OCI-LY7 (cell line): ENCODE data around the gene AFG1L. TPM values are rescaled to one million over a fixed set of nuclear protein-coding genes. Genes with fewer than 3 reads are reported as not detected.

Experiments used
- BruUV-seq: library from RNA; stranded (reverse); fragments of 400-500 nt; replicated peaks from 2 replicates; lab custom pipeline; 2021; lab: Mats Ljungman, UMichigan
- CTCF ChIA-PET: fragments of 300-600 bp; sonication (Branson Sonifier 250); formaldehyde crosslinking; loops from one replicate; lab custom pipeline; 2022; ENCODE audit warnings: antibody characterized with exemption; ENCODE audit not compliant: unreplicated experiment; lab: Charles Lee
- POLR2A ChIA-PET: fragments of 300-600 bp; sonication (Branson Sonifier 250); formaldehyde crosslinking; loops from one replicate; lab custom pipeline; 2022; ENCODE audit warnings: antibody characterized with exemption; lab: Charles Lee
- DNase-seq: peaks from one replicate; pipeline ENCODE4 v3.0.0-alpha.2; 2015; ENCODE audit warnings: low spot score
- H2AFZ ChIP-seq: fragments of 200-600 bp; sonication (generic), shearing (Covaris generic); 2 replicates; pipeline ENCODE4 v1.6.1; 2014; ENCODE audit warnings: mild to moderate bottlenecking, antibody characterized with exemption, low read length, moderate library complexity
- H3K27ac ChIP-seq: fragments of 200-600 bp; sonication (generic); 2 replicates; pipeline ENCODE4 v1.5.1; 2014; ENCODE audit warnings: mixed run types, low read depth, mild to moderate bottlenecking, moderate library complexity, low read length, inconsistent platforms; ENCODE audit not compliant: poor library complexity, severe bottlenecking
- H3K36me3 ChIP-seq: fragments of 200-600 bp; sonication (generic); 2 replicates; pipeline ENCODE4 v1.6.1; 2014; ENCODE audit warnings: mild to moderate bottlenecking, antibody characterized with exemption, low read length, moderate library complexity, mixed read lengths; ENCODE audit not compliant: insufficient read depth
- H3K4me1 ChIP-seq: fragments of 200-600 bp; sonication (generic); 2 replicates; pipeline ENCODE4 v1.5.1; 2014; ENCODE audit warnings: mild to moderate bottlenecking, low read length; ENCODE audit not compliant: insufficient read depth, poor library complexity, severe bottlenecking
- H3K4me2 ChIP-seq: fragments of 200-600 bp; sonication (generic); 2 replicates; pipeline ENCODE4 v1.6.1; 2014; ENCODE audit warnings: mild to moderate bottlenecking, low read length
- H3K4me3 ChIP-seq: fragments of 200-600 bp; sonication (generic); 2 replicates; pipeline ENCODE4 v1.5.1; 2014; ENCODE audit warnings: mild to moderate bottlenecking, low read depth, low read length; ENCODE audit not compliant: poor library complexity, severe bottlenecking
- H3K79me2 ChIP-seq: fragments of 200-600 bp; sonication (generic); 2 replicates; pipeline ENCODE4 v1.6.1; 2016; ENCODE audit warnings: low read depth, mild to moderate bottlenecking, low read length, moderate library complexity, mixed read lengths; ENCODE audit not compliant: insufficient read depth
- H3K9me2 ChIP-seq: fragments of 200-600 bp; sonication (generic); 2 replicates; pipeline ENCODE4 v1.6.1; 2016; ENCODE audit warnings: mild to moderate bottlenecking, low read length, mixed read lengths; ENCODE audit not compliant: insufficient read depth
- H3K9me3 ChIP-seq: fragments of 200-600 bp; sonication (generic); 2 replicates; pipeline ENCODE4 v1.6.1; 2014; ENCODE audit warnings: mild to moderate bottlenecking, mixed run types, low read length, mixed read lengths
- H4K20me1 ChIP-seq: fragments of 200-600 bp; sonication (generic); 2 replicates; pipeline ENCODE4 v1.6.1; 2014; ENCODE audit warnings: mild to moderate bottlenecking, antibody characterized with exemption, low read length, moderate library complexity, mixed read lengths; ENCODE audit not compliant: insufficient read depth
- EZH2phosphoT487 ChIP-seq: fragments of 200-600 bp; sonication (generic); IDR thresholded peaks from 2 replicates; pipeline ENCODE4 v1.6.1; 2018; ENCODE audit warnings: low read depth, borderline replicate concordance, mild to moderate bottlenecking, mixed run types, antibody characterized with exemption, low read length, moderate library complexity, mixed read lengths
- intact Hi-C: fragments of 100-400 bp; cut with micrococcal nuclease; formaldehyde crosslinking; loops from one replicate; pipeline ENCODE4 v1.10.0; 2022; ENCODE audit not compliant: unreplicated experiment
- total RNA-seq, 2 experiments: library from RNA; depleted of rRNA in 1 of 2; stranded (reverse); fragments of >200 nt in 1 of 2; shearing (Covaris generic) in 1 of 2; gene quantifications; 2 replicates each; pipeline ENCODE4 v1.2.3, GENCODE V29; 2014 to 2022
- TF ChIP-seq, protein P1 (sequence below): fragments of 200-600 bp; sonication (generic); conservative IDR thresholded peaks from 2 replicates; pipeline ENCODE4 v1.5.1; 2014; ENCODE audit warnings: mild to moderate bottlenecking, antibody characterized with exemption, low read length, moderate library complexity, mixed read lengths

Gene AFG1L
- total RNA-seq, 2 experiments from 2014 or later, result 8.9 to 9.0 TPM

DNA sequence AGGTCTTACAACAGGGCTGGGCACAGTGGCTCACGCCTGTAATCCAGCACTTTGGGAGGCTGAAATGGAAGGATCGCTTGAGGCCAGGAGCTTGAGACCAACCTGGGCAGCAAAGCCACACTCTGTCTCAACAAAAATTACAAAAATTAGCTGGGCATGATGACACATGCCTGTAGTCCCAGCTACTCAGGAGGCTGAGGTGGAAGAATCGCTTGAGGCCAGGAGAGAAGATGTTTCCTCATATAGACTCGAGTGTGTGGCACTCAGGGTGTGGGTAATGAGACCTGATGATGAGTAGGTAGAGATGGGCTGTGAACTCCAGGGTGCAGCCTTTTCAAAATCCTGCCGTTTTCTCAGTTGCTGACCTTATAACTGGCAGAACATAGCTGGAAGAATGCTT is 140.5 kb downstream of the AFG1L start:
- H3K36me3 ChIP-seq, result no peaks in the 10 kb centered on the region
- no peaks in the 10 kb centered on the region for H3K4me1 ChIP-seq
- H2AFZ ChIP-seq, result no peak overlapping the region
- no peaks in the 10 kb centered on the region for H3K9me3 ChIP-seq
- no peaks in the 10 kb centered on the region for H3K79me2 ChIP-seq
- no peak overlapping the region for H3K27ac ChIP-seq
- TF ChIP-seq, protein P1, sequence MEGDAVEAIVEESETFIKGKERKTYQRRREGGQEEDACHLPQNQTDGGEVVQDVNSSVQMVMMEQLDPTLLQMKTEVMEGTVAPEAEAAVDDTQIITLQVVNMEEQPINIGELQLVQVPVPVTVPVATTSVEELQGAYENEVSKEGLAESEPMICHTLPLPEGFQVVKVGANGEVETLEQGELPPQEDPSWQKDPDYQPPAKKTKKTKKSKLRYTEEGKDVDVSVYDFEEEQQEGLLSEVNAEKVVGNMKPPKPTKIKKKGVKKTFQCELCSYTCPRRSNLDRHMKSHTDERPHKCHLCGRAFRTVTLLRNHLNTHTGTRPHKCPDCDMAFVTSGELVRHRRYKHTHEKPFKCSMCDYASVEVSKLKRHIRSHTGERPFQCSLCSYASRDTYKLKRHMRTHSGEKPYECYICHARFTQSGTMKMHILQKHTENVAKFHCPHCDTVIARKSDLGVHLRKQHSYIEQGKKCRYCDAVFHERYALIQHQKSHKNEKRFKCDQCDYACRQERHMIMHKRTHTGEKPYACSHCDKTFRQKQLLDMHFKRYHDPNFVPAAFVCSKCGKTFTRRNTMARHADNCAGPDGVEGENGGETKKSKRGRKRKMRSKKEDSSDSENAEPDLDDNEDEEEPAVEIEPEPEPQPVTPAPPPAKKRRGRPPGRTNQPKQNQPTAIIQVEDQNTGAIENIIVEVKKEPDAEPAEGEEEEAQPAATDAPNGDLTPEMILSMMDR, result no peak
- no peak for TF ChIP-seq EZH2phosphoT487
- intact Hi-C loops, result no loop called here
- H3K9me2 ChIP-seq, result no peaks in the 10 kb centered on the region
- H3K4me3 ChIP-seq, result no peak overlapping the region
- H4K20me1 ChIP-seq, result no peaks in the 10 kb centered on the region
- BruUV-seq, result no TSS peak
- ChIA-PET POLR2A (interaction anchor here (0.5 to 2.0 kb wide), 3 partner anchors 10 to 33 kb away, joined by 3 to 5 read pairs (median 3); no protein-coding TSS in a partner anchor), CTCF (no interaction called here)
- H3K4me2 ChIP-seq, result no peak overlapping the region
- DNase-seq, result no peak

DNA sequence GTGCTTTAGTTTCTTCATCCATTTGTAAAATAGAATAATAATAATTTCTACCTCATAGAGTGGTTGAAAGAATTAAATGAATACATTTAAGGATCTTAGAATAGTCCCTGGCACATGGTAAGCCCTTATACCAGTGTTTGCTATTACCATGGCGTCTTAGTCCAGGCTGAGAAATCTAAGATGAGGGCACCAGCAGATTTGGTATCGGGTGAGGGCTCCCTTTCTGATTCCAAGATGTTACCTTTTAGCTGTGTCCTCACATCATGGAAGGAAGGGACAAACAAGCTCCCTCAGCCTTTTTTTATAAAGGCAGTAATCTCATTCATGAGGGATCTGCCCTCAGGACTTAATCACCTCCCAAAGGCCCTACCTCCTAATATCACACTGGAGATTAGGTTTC is 141.9 kb downstream of the AFG1L start:
- Histone ChIP-seq H3K4me2 (no peak overlapping the region), H3K9me2 (no peaks in the 10 kb centered on the region), H3K36me3 (no peaks in the 10 kb centered on the region), H3K9me3 (no peaks in the 10 kb centered on the region), H3K27ac (no peak overlapping the region), H2AFZ (no peak overlapping the region), H3K4me1 (no peaks in the 10 kb centered on the region), H3K4me3 (no peak overlapping the region), H4K20me1 (no peaks in the 10 kb centered on the region), H3K79me2 (no peaks in the 10 kb centered on the region)
- no peak for DNase-seq
- ChIA-PET POLR2A (interaction anchor here (0.8 to 2.0 kb wide), 3 partner anchors 8 to 56 kb away, joined by 3 to 5 read pairs (median 3); no protein-coding TSS in a partner anchor), CTCF (no interaction called here)
- intact Hi-C loops, result no loop called here
- BruUV-seq, result no TSS peak
- TF ChIP-seq, protein P1, result no peak
- TF ChIP-seq EZH2phosphoT487, result no peak

DNA sequence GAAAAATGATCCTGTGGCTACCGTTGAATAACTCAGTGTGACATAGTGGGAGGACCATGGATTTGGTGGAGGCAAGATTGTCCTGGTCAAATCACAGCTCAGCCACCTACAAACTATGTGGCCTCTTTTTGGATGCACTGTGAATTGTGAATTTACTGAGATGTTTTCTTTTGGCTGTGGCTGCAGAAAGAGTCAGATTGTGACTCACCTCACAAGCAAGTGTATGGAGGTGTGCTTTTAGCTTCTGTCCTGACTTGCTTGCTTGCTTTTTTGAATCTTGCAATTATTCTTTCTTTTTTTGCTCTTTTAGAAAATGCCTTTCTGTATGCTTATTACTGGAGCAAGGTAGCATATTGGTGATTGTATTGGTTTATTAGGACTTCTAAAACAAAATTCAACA is 143.0 kb downstream of the AFG1L start:
- BruUV-seq, result no TSS peak
- DNase-seq, result no peak
- no peaks in the 10 kb centered on the region for H4K20me1 ChIP-seq
- no peaks in the 10 kb centered on the region for H3K9me3 ChIP-seq
- H2AFZ ChIP-seq, result no peak overlapping the region
- ChIA-PET CTCF (no interaction called here), POLR2A (interaction anchor here (0.6 kb wide), 1 partner anchor 247 kb away, joined by 4 read pairs; no protein-coding TSS in a partner anchor)
- H3K4me1 ChIP-seq, result no peaks in the 10 kb centered on the region
- no peaks in the 10 kb centered on the region for H3K36me3 ChIP-seq
- no peaks in the 10 kb centered on the region for H3K9me2 ChIP-seq
- intact Hi-C loops, result no loop called here
- TF ChIP-seq EZH2phosphoT487, result no peak
- TF ChIP-seq, protein P1, result no peak
- H3K27ac ChIP-seq, result no peak overlapping the region
- H3K79me2 ChIP-seq, result no peaks in the 10 kb centered on the region
- H3K4me2 ChIP-seq, result no peak overlapping the region
- no peak overlapping the region for H3K4me3 ChIP-seq
